GM21447 (cell line): Measurements from ENCODE around the gene DDX54.
"Not testable (repeated sequence)": the region's sequence is repeated elsewhere in the genome, so short reads cannot be mapped to it uniquely, and the experiment has no call there.

ENCODE experiments used
- ATAC-seq: cut with Tn5 transposase; IDR thresholded peaks from one replicate; pipeline ENCODE4 v1.9.1; 2021; ENCODE audit not compliant: unreplicated experiment

The DDX54 gene

DNA sequence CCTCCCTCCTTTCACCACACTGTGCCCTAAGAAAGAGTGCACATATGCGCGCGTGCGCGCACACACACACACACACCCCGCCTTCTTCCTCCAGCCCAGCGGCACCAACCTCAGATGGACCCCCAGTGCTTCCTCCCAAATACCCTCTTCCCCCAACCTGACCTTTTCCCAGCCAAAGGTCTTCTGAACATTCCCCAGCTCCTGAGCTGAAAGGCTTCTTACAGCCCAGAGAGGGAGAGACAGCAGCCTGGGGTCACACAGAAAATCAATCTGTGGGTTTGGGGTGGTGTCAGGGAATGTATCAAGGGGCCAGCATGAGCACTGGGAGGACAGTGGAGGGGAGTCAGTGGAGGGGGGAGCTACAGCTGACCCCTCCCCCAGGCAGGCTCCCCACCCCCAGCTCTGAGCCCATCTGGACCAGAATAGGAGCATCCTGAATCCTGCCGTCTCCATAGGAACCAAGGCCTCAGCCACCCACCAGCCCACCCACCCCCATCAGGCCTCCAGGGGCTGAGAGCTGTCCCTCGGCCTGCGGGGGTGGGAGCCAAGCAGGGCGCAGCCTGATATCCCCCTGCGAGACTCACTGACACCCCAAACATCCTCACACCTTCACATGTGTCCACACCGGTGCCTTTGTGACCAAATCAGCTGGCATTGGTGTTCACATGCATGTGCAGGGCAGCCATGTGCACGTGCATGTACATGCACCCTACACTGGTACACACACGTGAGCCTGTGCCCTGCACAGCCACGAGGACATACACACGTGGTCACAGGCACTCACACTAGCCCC lies 55.4 kb downstream of the DDX54 start:
- ATAC-seq = no peak

GRCh38 chr12:113128802-113129663 lies 56.2 kb downstream of the DDX54 start:
- ATAC-seq = no peak

- no peak for ATAC-seq
Measured at GRCh38 chr12:113127791-113128199, 57.5 kb downstream of the DDX54 start.

GRCh38 chr12:113120670-113121370 lies 64.5 kb downstream of the DDX54 start:
- ATAC-seq = no peak

GRCh38 chr12:113119980-113120669 lies 65.2 kb downstream of the DDX54 start:
- ATAC-seq = no peak

DNA sequence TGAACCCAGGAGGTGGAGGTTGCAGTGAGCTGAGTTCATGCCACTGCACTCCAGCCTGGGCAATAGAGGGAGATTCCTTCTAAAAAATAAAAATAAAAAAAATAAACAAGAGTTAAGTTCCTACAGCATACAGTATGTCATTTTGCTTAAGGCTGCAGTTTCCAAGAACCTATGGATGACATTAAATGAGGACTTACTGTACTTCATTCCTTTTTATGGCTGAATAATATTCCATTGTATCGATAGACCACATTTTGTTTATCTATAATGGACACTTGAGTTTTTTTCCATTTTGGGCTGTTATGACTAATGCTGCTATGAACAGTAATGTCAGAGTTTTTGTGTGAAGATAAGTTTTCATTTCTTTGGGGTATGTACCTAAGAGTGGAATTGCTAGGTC lies 67.1 kb downstream of the DDX54 start:
- ATAC-seq = no peak

DNA sequence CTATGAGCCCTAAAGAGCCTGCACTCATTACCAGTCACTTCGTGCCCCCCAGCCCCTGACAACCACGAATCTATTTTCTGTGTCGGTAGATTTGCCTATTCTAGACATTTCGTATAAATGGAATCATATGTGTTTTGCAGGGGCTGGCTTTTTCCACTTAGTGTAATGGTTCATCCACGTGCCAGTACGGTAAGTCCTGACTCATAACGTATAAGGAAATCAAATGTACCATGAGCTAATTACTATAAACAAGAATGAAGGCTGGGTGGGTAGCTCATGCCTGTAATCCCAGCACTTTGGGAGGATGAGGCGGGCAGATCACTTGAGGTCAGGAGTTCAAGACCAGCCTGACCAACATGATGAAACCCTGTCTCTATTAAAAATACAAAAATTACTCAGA lies 67.6 kb downstream of the DDX54 start:
- not testable (repeated sequence) for ATAC-seq

GRCh38 chr12:113116875-113117274 lies 68.4 kb downstream of the DDX54 start:
- no peak for ATAC-seq

GRCh38 chr12:113115455-113116126 lies 69.7 kb downstream of the DDX54 start:
- ATAC-seq = no peak

DNA sequence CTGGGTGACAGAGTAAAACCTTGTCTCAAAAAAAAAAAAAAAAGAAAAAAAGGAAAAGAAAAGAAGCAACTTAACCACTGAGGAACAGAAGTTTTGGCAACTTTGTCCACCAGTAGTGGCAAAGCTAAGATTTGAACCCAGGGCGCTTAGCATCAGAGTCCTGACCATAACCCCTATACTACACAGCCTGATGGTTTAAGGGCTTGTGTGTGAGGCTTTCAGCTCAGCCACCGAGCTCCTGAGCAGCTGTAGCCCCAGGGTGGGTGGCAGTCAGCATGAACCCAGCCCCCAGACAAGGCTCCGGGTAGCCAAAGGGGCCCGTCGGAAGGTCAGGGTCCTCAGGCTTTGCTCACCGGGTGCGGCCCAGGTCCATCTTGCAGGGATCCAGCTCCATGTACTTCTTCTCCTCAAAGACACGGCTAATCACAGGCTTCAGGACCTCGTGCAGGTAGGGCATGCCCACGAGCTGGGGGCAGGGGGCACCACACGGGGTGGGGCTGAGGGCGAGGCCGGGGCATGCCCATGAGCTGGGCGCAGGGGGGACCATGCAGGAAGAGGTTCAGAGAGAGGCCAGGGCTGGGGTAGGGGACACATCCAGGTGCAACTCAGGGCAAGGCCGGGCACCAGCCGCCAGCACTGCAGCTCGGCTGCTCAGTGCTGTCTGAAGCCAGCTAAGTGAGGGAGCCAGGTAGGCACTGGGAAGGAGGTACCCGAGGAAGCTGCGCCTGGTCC lies 70.7 kb downstream of the DDX54 start:
- ATAC-seq = no peak

DNA sequence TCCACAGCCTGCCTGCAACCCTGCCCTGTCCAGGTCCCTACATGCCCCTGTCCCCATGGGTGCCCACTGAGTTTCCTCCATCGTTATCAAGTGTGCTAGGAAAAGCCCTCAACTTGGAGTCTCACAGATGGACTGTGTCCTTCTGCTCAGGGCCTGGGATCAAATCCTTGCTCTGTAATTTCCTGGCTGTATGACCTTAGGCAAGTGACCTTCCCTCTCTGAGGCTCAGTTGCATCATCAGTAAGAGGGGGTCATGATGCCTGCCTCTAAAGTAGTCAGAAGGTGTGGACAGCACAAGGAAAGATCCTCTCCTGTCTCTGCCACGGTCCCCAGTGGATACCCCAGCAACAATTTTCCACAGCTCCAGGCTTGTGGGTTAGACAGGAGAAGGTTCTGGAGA lies 71.9 kb downstream of the DDX54 start:
- no peak for ATAC-seq

GRCh38 chr12:113112043-113112899 lies 73.0 kb downstream of the DDX54 start:
- no peak for ATAC-seq

DNA sequence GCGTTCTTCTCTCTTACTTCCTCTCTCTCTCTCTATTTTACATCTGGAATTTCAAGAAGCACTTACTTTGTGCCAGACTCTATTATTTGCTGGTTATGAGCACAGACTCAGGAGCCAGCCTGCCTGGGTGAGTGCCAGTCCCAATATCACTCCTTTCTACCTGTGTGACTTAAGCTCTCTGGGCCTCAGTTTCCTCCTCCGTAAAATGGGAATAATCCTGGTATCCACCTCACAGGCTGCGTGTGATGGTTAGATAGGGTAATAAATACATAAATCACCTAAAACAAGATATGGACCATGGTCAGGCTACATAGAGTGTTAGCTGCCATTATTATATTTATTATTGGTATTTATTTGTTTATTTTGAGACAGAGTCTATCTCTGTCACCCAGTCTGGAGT lies 74.0 kb downstream of the DDX54 start:
- no peak for ATAC-seq

DNA sequence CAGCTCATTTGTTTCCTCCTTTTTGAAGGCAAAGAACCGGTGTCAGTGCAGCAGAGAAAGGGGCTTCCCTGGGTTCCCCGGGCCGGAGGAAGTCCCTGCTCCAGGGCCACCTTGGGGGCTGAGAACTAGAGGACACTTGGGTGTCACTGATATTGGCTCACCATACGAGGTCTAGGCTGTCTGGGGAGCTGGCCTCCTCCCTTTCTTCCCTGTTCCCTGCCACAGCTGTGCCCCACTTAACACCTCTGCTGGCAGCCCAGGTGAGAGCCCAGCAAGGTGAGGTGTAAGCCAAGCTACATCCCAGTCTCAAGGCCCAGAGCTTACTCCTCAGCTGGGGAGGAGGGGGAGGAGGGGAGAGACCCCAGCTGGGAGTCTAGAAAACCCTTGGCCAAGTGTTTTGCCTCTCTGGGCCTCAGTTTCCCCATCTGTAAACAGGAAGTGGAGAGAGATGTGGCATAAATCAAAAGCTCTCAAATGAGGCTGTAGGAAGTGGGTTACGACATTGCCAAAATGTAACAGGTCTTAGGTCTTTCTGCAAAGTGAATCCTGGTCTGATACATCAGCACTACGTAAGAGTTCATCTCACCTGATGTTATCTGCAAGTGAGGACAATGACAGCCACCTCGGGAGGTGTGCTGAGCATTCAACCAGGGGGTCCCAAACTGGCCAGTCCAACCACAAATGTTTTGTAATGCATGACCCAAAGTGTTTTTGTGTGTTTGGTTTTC lies 75.2 kb downstream of the DDX54 start:
- ATAC-seq = no peak

GRCh38 chr12:113109360-113109759 lies 75.9 kb downstream of the DDX54 start:
- no peak for ATAC-seq

DNA sequence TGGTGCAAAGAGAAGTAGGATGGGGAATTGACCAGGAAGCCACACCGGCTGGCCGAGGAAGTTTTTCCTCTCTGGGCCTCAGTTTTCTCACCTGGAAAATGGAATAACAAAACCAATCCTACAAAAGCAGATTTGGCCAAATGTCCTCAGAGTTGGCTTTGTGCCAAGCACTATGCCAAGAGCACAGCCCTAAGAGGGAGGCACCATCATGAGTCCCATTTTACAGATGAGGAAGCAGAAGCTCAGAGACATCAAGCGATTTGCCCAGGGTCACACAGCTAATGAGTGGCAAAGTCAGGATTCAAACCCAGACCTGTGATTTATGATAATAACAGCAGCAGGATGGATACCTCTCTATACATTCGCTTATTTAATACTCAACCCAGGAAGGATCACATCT lies 77.0 kb downstream of the DDX54 start:
- no peak for ATAC-seq
